ENCODE results near the gene ARR3. TPM values are rescaled to one million over a fixed set of nuclear protein-coding genes. Genes with fewer than 3 reads are reported as not detected.
"Not testable (repeated sequence)": the region's sequence is repeated elsewhere in the genome, so short reads cannot be mapped to it uniquely, and the experiment has no call there.

Gene ARR3
- total RNA-seq, 3 donors from 2014 or later, result 0.60 to 1.2 TPM; not detected in 1

- intact Hi-C loops (cut with DNase I, micrococcal nuclease), result no loop called here
Measured at GRCh38 chrX:70257423-70258288, 10.5 kb upstream of the ARR3 start.

GRCh38 chrX:70260104-70260503, 8.0 kb upstream of the ARR3 start, which contains the start of gene P2RY4:
Gene P2RY4 (minus strand): TSS chrX:70260204. CDS start chrX:70259624, 580 bp downstream.
- Histone ChIP-seq H3K4me3 (no peak within 1 kb of the TSS), H3K9me3 (no peaks in the 10 kb centered on the region), H3K36me3 (ENCODE audit: low read depth) (no peaks in the 10 kb centered on the region), H3K4me1 (ENCODE audit: low read depth) (no peaks in the 10 kb centered on the region)
- no peak for TF ChIP-seq CTCF (IDR thresholded peaks at IDR 0.05)
- DNase-seq (no peak), ATAC-seq (no peak)
- intact Hi-C loops (cut with DNase I, micrococcal nuclease), result loop anchor here in 1 of 2 donors (10.0 kb wide), 1 partner anchor 65 kb away; no protein-coding TSS in a partner anchor

More at GRCh38 chrX:70257423-70258288, 10.5 kb upstream of the ARR3 start:
- no peak for TF ChIP-seq CTCF (IDR thresholded peaks at IDR 0.05)
- ATAC-seq (peak; percentile 74), DNase-seq (peak in 1 of 3 donors; percentile 4)
- Histone ChIP-seq H3K4me1 (ENCODE audit: low read depth) (no peaks in the 10 kb centered on the region), H3K4me3 (no peak overlapping the region), H3K9me3 (no peaks in the 10 kb centered on the region), H3K36me3 (ENCODE audit: low read depth) (no peaks in the 10 kb centered on the region)

GRCh38 chrX:70262952-70263567, 5.1 kb upstream of the ARR3 start:
- H3K9me3 ChIP-seq, result no peaks in the 10 kb centered on the region
- no peaks in the 10 kb centered on the region for H3K4me1 ChIP-seq (ENCODE audit: low read depth)
- ATAC-seq (peak; percentile 93), DNase-seq (peak; percentile 47 to 69 (median 67))
- no peak for TF ChIP-seq CTCF (IDR thresholded peaks at IDR 0.05)
- no peaks in the 10 kb centered on the region for H3K36me3 ChIP-seq (ENCODE audit: low read depth)
- intact Hi-C loops (cut with DNase I, micrococcal nuclease), result loop anchor here in 1 of 2 donors (10.0 kb wide), 1 partner anchor 68 kb away; no protein-coding TSS in a partner anchor
- no peak overlapping the region for H3K4me3 ChIP-seq

- intact Hi-C loops (cut with DNase I, micrococcal nuclease), result loop anchor here in 1 of 2 donors (10.0 kb wide), 1 partner anchor 70 kb away; no protein-coding TSS in a partner anchor
- ATAC-seq (no peak), DNase-seq (no peak)
- TF ChIP-seq CTCF (IDR thresholded peaks at IDR 0.05), result no peak
- H3K4me1 ChIP-seq (ENCODE audit: low read depth), result no peaks in the 10 kb centered on the region
- no peaks in the 10 kb centered on the region for H3K36me3 ChIP-seq (ENCODE audit: low read depth)
- no peak overlapping the region for H3K4me3 ChIP-seq
- no peaks in the 10 kb centered on the region for H3K9me3 ChIP-seq
Measured at GRCh38 chrX:70264784-70265183, 3.4 kb upstream of the ARR3 start.

GRCh38 chrX:70274029-70274428, 5.9 kb downstream of the ARR3 start:
- intact Hi-C loops (cut with DNase I, micrococcal nuclease); ATAC-seq; H3K4me3 ChIP-seq; H3K36me3 ChIP-seq (ENCODE audit: low read depth); DNase-seq; H3K4me1 ChIP-seq (ENCODE audit: low read depth); H3K9me3 ChIP-seq: not testable (repeated sequence)

GRCh38 chrX:70279081-70279480, 10.9 kb downstream of the ARR3 start:
- Histone ChIP-seq H3K4me1 (ENCODE audit: low read depth) (no peaks in the 10 kb centered on the region), H3K9me3 (no peaks in the 10 kb centered on the region), H3K36me3 (ENCODE audit: low read depth) (no peaks in the 10 kb centered on the region), H3K4me3 (no peak overlapping the region)
- intact Hi-C loops (cut with DNase I, micrococcal nuclease), result no loop called here
- TF ChIP-seq CTCF (IDR thresholded peaks at IDR 0.05), result no peak
- DNase-seq (no peak), ATAC-seq (no peak)
